ENCODE data around the gene BMAL1. TPM values are rescaled to one million over a fixed set of nuclear protein-coding genes. Genes with fewer than 3 reads are reported as not detected.

BMAL1 gene
- total and polyA plus RNA-seq, 2 donors (not counting 3 experiments of a cell fraction or from before 2014, with no cell fraction given) = 5.8 to 10.1 TPM

DNA sequence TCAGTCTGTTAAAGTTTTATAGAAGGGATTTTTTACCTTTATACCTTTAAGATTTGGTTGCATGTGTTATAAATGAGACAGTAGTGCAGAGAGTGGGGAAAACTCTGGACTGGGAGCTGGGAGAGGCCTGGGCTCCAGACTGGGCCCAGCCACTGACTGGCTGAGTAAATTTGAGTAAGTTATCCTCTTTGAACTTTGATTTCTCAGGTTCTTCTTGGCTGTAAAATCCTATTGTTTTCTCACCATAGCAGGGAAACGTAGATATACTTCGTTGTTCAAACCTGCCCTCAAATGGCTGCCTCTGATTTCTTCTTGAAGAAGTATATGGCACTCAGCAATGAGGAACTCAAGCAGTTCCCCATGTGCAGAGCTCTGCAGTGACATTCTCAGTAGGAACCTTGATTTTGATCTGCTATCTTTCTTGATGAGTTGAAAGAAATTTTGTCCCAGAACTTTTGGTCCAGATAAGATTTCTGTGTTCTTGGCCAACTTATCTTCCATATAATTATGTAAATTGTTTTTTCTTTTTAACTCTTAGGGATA is 8.8 kb downstream of the BMAL1 start:
- H3K36me3 ChIP-seq (ENCODE audit: control insufficient read depth in 2 of 2, extremely low read depth in 1 of 2, insufficient read depth in 2 of 2, low read length in 2 of 2) = no peaks in the 10 kb centered on the region
- FAIRE-seq (no peak), DNase-seq (ENCODE audit: low read depth, low spot score) (no peak)
- peaks cover 4% of the 10 kb centered on the region for H4K20me1 ChIP-seq (replicated peaks; ENCODE audit: control insufficient read depth, extremely low read depth, insufficient read depth, low read length)
- no peak overlapping the region for H3K4me2 ChIP-seq (ENCODE audit: insufficient read depth, low read length)
- intact Hi-C loops (cut with micrococcal nuclease) = no loop called here
- H3K27ac ChIP-seq (ENCODE audit: insufficient read depth, low read depth, low read length) = no peak overlapping the region
- dilution Hi-C loops (cut with MboI; ENCODE audit: extremely low pct_ligation_motif_present, low sequenced_read_pairs) = no loop called here
- H3K27me3 ChIP-seq (ENCODE audit: control insufficient read depth in 2 of 2, insufficient read depth in 2 of 2, low read length in 2 of 2) = no peaks in the 10 kb centered on the region
- POLR2A ChIA-PET = no interaction called here
- no peaks in the 10 kb centered on the region for H3K9me3 ChIP-seq (replicated peaks; ENCODE audit: control insufficient read depth, insufficient read depth, low read length)
- CTCF ChIA-PET = interaction anchor here (0.9 to 1.8 kb wide), 3 partner anchors 13 to 49 kb away, joined by 3 to 4 read pairs (median 3); no protein-coding TSS in a partner anchor
- H3K79me2 ChIP-seq (ENCODE audit: control insufficient read depth, insufficient read depth, low read length) = no peaks in the 10 kb centered on the region
- no peaks in the 10 kb centered on the region for H3K4me1 ChIP-seq (ENCODE audit: control insufficient read depth, extremely low read depth, insufficient read depth, low read length)
- BruUV-seq (replicated peaks) = no TSS peak
- no peak overlapping the region for H3K4me3 ChIP-seq (replicated peaks in 1 of 3; ENCODE audit: insufficient read depth in 1 of 3, low read depth in 1 of 3, low read length in 3 of 3)
- no peak overlapping the region for H2AFZ ChIP-seq (ENCODE audit: low read depth, low read length)
- no peaks in the 10 kb centered on the region for H3K9me1 ChIP-seq (replicated peaks; ENCODE audit: control insufficient read depth, extremely low read depth, insufficient read depth, low read length)
- H3K9ac ChIP-seq (replicated peaks; ENCODE audit: extremely low read depth, insufficient read depth, low read length) = no peak overlapping the region
- TF ChIP-seq MAX (IDR thresholded peaks at IDR 0.05; ENCODE audit: insufficient read depth, insufficient read length) (no peak), POLR2AphosphoS5 (IDR thresholded peaks at IDR 0.05; ENCODE audit: insufficient read depth, low read depth, low read length) (no peak), GATA2 (IDR thresholded peaks at IDR 0.05; ENCODE audit: insufficient read depth, insufficient read length, low read depth, low read length) (no peak), FOS (IDR thresholded peaks at IDR 0.05; ENCODE audit: borderline replicate concordance, insufficient read depth, low read length) (no peak), MYC (IDR thresholded peaks at IDR 0.05; ENCODE audit: low read depth, low read length) (no peak), JUN (IDR thresholded peaks at IDR 0.05; ENCODE audit: borderline replicate concordance, insufficient read depth, insufficient read length, low read depth) (no peak), POLR2A (IDR thresholded peaks at IDR 0.05; ENCODE audit: low read depth, low read length) (no peak), EZH2 (IDR thresholded peaks at IDR 0.05; ENCODE audit: borderline replicate concordance, low read depth, low read length, severe bottlenecking) (no peak), CTCF (IDR thresholded peaks at IDR 0.05; ENCODE audit: extremely low read depth in 1 of 2, insufficient read depth in 1 of 2, low read depth in 1 of 2, low read length in 2 of 2) (no peak)
